OCI-M2 (cell line): ENCODE results near the gene ABHD15.

ENCODE experiments used
- DNase-seq: peaks from one replicate; lab custom pipeline; 2025; ENCODE audit not compliant: unreplicated experiment; lab: John Stamatoyannopoulos, UW

Gene ABHD15

DNA sequence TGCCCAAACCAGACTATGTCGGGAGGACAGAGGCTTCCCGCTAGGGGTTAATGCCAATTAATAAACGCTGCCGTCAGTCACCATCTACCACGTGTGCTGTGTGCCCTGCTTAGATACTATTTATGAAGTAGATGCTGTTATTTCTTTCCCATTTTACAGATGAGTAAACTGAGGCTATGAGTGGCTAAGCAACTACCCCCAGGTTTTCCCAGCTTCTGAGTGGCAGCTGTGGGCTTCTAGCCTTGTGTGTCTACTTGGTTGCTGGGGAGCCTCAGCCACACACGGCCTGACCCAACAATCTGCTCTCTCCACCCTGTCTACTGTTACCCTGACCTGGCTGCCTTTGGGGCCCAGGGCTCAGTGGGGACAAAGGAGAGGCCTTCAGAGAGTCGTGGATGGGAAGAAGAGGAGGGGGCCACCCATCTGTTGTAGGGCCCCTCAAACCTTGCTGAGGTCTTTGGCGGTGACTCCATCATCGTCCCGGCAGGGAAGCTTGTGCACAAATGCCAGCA is 15.5 kb upstream of the ABHD15 start:
- no peak for DNase-seq

DNA sequence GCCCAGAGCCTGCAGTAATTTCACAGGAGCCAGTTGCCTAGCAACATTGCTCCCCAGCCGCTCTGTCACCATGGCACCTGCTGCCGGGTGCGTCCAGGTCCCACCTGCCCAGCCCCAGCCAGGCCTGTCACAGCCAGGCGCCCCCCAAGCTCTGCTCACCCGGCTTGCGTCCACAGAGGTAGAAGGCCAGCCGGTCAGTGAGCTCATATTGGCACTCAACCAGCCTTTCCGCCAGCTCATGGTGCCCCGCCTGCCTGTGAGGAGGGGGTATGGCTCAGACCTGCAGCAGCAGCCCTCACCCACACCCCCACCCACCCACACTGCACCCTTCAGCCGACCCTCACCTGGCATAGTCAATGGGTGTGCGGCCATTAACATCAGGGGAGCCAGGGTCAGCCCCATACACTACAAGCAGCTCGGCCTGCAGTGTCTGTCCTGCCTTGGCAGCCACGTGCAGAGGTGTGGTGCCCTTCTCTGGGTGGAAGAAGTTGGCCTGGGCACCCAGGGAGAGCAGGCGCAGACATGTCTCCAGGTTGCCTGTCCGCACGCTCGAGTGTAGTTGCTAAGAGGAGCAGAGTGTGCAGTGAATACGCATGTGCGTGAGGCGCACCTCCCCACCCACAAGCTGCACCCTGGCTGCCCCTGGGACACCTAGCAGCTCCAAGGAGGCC is 14.9 kb upstream of the ABHD15 start:
- DNase-seq = no peak

GRCh38 chr17:29579866-29580771 is 13.3 kb upstream of the ABHD15 start:
- DNase-seq = no peak

DNA sequence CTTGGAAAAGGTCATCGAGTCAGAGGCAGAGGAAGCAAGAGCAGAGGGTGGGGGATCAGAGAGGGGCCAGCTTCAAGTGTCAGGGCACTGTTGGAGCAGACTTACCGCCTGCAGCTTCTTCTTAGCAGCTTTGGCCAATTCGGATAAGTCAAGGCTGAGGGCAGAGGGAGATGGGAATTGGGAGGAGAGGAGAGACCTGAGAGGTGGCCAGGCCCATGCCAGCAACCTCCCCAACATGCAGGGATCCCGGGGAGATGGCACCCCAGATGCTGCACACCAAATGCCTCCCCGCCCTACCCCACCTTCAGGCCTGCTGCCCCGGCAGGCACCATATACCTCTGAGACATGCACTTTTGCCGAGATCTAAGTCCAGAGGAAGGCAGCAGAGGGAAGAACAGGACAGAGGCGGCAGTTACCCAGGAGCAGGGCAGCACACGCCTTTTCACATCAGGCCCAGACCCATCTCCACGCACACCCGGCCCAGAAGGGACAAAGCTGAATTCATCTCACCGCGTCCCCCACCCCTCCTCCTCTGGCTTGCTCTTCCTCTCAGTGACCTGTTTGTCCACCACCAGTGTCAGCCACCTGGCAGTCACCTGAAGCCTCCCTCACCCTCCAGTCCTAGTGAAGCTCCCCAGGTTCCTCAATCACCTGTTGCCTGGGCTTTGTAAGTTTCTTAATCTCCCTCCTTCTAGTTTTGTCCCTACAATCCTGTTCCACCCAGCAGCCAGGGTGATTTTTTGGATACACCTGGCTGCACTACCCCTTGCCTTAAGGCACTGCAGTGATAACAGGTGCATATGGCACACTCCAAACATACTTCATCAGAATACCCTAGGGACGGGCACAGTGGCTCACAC is 12.0 kb upstream of the ABHD15 start:
- no peak for DNase-seq

DNA sequence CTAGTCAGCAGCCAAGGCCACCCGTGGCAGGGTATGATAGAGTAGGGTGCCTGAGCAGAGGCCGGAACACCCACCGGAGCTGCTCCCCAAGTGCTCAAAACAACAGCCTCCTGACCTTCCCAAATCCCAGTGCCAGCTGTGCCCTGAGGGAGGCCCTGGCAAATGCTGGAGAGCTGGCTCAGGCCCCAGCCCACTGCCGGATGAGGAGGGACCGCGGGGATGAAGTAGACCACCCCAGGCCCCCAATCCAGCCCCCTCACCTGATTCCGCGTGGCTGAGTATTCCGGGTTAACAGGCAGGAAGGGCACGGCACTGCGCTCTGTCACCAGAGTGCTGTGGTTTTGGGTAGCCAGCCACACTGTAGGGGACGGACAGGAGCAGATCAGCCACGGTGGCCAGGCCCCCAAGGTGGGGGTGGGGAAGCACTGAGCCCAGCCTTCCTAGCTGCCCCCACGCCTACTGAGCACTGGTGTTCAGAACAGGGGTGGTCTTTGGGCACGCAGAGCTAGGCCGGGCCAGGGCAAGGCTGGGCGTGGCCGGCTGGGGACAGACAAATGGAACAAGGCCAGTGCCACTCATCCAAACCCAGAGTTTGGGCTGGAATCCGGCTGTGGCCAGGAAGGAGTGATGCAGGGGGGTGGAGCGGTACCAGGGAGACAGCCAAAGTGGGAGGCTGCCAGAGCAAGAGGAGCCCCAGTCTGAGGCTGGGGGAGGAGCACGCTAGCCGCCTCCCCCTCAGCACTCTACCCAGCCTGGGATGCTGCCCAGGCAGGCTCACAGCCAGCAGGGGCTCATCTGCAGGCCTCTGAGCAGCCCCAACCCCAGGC is 10.8 kb upstream of the ABHD15 start:
- no peak for DNase-seq

GRCh38 chr17:29577001-29577370 is 10.1 kb upstream of the ABHD15 start:
- no peak for DNase-seq

GRCh38 chr17:29576214-29577000 is 9.6 kb upstream of the ABHD15 start:
- DNase-seq = no peak

DNA sequence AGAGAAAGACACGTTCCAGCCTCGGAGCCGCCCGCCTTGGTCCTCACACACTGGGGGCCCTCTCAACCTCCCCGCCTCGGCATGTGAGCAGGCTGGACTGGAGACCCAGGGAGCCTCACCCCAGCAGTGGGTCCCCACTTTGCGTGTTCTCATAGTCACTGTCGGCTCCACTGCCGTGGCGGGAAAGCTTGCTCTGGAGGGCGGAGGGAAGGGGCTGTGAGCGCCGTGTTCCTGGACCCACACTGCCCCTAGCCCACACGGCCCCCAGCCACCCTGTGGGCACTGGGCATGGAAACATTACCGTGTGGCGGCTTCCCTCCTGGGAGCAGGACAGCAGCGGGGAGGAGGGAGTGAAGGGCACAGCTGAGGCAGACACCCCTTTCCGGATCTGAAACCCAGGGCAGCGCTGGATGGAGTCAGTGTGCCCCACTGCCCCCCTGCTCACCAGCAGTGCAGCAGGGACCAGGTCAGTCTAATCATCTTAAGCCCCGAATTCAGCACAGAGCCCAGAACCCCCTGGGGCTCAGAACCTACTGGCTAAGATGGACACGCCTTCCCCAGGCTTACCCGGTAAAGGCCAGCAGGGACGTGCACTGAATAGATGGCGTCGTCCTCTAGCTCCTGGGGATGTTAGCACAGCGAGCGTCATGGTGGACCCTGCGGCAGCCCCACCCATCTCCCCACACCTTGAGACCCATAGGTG is 8.8 kb upstream of the ABHD15 start:
- no peak for DNase-seq

GRCh38 chr17:29574732-29575510 is 8.1 kb upstream of the ABHD15 start:
- DNase-seq = no peak

GRCh38 chr17:29573871-29574731 is 7.3 kb upstream of the ABHD15 start:
- no peak for DNase-seq

- DNase-seq = no peak
Measured at GRCh38 chr17:29573558-29573869, 6.7 kb upstream of the ABHD15 start.

DNA sequence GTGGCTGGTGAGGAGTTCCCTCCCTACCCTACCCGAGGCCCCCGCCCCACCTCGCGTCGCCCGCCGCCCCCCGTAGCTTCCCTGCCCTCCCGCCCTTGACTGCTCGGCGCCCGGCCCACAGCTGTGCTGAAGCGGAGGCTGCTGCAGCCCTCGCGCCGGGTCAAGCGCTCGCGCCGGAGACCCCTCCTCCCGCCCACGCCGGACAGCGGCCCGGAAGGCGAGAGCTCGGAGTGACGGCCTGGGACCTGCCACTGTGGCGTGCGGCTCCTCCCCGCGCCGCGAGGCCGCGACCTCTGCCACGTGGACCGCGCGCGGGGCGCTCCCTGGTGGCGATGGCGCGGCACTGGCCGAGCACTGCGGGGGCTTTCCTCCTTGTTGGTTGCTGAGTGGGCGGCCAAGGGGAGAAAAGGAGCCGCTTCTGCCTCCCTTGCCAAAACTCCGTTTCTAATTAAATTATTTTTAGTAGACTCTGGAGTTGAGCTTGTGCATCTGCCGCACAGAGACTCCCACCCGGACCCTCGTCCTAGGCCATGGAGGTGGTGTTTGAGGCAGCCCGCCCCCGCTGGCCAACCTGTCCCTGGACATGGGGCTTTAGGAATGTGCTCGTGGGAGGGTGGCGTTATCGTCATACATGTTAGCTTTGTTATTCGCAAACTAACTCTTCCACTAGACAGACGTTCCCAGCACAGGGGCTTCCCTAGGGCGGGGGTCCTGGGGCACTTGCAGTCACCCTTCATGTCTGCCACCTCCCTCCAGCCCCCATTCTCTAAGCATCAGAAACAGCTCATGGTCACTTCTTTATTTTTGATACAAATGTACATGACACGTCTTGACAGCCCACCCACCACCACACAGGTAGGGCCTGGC is 6.1 kb upstream of the ABHD15 start:
- DNase-seq = no peak

GRCh38 chr17:29571883-29572681 is 5.2 kb upstream of the ABHD15 start:
- no peak for DNase-seq

GRCh38 chr17:29571486-29571882 is 4.6 kb upstream of the ABHD15 start:
- no peak for DNase-seq

DNA sequence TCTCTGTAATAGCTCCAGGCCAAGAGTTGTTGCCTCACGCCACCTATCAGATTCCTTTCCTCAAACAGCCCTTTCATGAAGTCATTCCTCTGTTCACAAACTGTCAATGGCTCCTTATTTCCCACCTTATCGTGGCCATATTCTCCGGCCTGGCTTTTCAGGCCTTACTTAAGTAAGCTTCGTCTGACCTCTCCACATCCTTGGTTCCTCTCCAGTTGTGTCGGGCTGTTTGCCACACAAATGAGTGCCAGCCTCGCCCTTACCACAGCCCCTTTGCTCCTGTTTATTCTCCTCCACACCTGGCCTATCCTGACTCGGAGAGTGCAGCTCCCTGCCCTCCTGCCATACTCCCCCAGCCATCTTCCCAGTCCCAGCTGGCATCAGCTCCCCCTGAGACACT is 3.7 kb upstream of the ABHD15 start:
- no peak for DNase-seq
